DOHH2 (cell line): ENCODE measurements around the gene NEGR1.

Experiments
- EZH2phosphoT487 ChIP-seq: fragments of 200-600 bp; sonication (generic); IDR thresholded peaks from 2 replicates; pipeline ENCODE4 v1.6.1; 2017; ENCODE audit warnings: borderline replicate concordance, mild to moderate bottlenecking, antibody characterized with exemption, low read length, moderate library complexity, mixed read lengths
- TF ChIP-seq, protein P1 (sequence below): fragments of 200-600 bp; sonication (generic); IDR thresholded peaks from one replicate; pipeline ENCODE4 v1.5.1; 2014; ENCODE audit warnings: antibody characterized with exemption, mild to moderate bottlenecking, low read depth, low read length; ENCODE audit not compliant: poor library complexity, severe bottlenecking

DNA sequence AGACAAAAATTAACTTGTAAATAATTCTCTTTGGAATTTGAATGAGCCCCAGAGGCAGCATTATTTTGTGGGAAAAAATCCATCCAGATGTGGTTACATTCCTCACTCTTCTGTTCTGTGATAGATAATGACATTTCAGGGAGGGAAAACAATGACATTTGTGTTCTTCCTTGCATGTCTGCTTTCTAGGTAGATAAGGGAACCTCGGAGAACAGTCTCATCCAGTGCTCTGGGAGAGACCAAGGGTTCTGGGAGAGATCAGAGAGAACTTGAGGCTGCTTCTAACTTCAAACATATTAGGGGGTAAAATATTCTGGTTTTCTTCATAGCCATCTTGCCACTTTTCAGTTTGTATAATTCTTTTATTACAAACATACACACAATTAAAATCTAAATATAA lies 269.2 kb downstream of the NEGR1 start:
- TF ChIP-seq, protein P1, sequence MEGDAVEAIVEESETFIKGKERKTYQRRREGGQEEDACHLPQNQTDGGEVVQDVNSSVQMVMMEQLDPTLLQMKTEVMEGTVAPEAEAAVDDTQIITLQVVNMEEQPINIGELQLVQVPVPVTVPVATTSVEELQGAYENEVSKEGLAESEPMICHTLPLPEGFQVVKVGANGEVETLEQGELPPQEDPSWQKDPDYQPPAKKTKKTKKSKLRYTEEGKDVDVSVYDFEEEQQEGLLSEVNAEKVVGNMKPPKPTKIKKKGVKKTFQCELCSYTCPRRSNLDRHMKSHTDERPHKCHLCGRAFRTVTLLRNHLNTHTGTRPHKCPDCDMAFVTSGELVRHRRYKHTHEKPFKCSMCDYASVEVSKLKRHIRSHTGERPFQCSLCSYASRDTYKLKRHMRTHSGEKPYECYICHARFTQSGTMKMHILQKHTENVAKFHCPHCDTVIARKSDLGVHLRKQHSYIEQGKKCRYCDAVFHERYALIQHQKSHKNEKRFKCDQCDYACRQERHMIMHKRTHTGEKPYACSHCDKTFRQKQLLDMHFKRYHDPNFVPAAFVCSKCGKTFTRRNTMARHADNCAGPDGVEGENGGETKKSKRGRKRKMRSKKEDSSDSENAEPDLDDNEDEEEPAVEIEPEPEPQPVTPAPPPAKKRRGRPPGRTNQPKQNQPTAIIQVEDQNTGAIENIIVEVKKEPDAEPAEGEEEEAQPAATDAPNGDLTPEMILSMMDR, result no peak
- no peak for TF ChIP-seq EZH2phosphoT487
